Right ventricle myocardium superior (tissue), 1 donor: ENCODE data around the gene HOXD9. TPM values are rescaled to one million over a fixed set of nuclear protein-coding genes. Genes with fewer than 3 reads are reported as not detected.

ENCODE experiments used
- ATAC-seq: fragments of 200-7000 bp; cut with Tn5 transposase; one replicate; pipeline ENCODE4 v1.9.1; 2020; ENCODE audit warnings: mild to moderate bottlenecking; ENCODE audit not compliant: poor library complexity
- DNase-seq: peaks from one replicate; pipeline ENCODE4 v3.0.0-alpha.2; 2020
- intact Hi-C: fragments of 100-400 bp; cut with DNase I; formaldehyde crosslinking; loops from one replicate; pipeline ENCODE4 v1.11.2; 2022
- long read RNA-seq: library from polyadenylated mRNA; unstranded; transcript quantifications from one replicate; pipeline ENCODE4 v2.0.0, GENCODE V29; 2021
- total RNA-seq: library from RNA; stranded (reverse); fragmentation: NEBNext Ultra II Directional; extraction: Animal tissue kit (Norgen Biotek cat#: 25700); gene quantifications from one replicate; pipeline ENCODE4 v1.2.1, GENCODE V29; 2021
- donor health status: DM: no; HTN: yes; CAD: no; lungs with severe emphysema.

The HOXD9 gene
- total RNA-seq = not detected
- long read RNA-seq, partial matches to known transcripts = 0 of 1 reads
- long read RNA-seq, other reads (novel, unspliced or antisense) = 0 of 1 reads

DNA sequence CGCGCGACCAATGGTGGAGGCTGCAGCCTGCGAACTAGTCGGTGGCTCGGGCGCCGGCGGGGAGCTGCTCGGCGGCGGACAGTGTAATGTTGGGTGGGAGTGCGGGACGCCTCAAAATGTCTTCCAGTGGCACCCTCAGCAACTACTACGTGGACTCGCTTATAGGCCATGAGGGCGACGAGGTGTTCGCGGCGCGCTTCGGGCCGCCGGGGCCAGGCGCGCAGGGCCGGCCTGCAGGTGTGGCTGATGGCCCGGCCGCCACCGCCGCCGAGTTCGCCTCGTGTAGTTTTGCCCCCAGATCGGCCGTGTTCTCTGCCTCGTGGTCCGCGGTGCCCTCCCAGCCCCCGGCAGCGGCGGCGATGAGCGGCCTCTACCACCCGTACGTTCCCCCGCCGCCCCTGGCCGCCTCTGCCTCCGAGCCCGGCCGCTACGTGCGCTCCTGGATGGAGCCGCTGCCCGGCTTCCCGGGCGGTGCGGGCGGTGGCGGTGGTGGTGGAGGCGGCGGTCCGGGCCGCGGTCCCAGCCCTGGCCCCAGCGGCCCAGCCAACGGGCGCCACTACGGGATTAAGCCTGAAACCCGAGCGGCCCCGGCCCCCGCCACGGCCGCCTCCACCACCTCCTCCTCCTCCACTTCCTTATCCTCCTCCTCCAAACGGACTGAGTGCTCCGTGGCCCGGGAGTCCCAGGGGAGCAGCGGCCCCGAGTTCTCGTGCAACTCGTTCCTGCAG lies at the start of gene HOXD9:
HOXD9 (plus strand) TSS at position 37 of the 728 bp plus-strand sequence; CDS start at position 87, 50 bp downstream.
- DNase-seq = peak; percentile 65
- intact Hi-C loops = loop anchor here (10.0 kb wide), 2 partner anchors 692 to 1022 kb away; no protein-coding TSS in a partner anchor
- peak; percentile 58 for ATAC-seq

DNA sequence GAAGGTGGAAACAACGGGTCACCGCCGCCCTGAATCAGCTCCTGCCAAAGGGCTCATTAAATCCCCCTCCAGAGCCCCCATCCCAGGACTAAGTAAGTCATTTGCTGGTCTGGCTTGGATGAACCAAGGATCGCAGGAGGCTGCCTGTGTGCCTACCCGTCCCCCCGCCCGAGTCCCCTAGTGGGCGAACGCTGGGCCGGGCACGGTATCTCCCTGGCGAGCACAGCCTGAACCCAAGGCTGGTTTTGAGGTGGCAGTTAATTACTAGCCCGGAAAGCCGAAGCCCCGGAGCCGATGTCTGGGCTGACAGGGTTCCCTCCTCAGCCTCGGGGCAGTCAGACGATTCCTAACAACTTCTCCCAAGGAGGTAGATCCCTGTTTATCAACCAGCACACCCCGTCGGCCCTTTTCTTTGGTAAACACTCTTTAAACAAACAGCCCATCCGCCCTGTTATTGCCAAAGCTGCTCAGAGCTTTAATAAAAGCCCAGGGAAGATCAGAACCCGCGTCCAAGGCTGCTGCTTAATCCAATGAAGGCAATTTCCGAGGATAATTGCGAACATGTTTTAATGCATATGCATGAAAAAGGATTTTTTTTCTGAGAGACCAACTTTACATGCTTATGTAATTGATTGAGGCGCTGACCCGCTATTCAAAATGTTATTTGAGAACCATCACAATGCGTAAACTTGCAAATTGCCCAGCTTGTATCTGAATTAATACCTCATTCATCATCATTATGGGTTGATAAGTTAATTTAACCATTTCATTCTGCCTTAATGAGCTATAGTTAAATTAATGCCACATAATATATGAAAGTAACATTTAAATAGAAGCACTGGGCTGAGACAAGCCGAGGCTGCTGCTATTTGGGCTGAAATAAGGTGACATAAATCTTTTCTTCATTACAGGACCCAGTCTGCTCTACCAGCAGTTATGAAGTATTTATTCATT lies 49.3 kb upstream of the HOXD9 start:
- no peak for ATAC-seq
- DNase-seq = no peak
- intact Hi-C loops = no loop called here

DNA sequence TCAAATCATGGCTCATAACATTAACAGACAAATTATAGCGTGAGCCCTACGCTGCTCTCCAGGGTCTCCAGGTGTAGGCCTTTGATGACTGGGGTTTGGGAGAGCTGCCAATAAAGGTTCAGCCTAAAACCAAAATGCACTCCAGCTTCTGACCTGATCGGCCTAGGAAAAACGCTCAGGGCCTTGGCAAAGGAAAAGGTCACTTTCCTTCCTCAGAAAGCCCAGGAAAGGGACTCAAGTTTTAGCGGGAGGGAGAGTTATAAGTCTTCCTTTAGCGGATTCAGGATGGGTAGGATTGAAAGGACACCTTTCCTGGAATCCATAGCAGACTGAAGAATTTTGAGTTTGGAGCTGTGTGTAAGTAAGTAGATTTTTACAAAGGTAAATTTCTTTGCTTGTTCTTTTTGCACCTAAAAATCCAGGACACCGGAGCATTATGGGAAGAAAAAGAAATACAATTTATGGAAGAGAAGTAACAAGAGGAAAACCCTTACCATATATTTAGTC lies 47.5 kb upstream of the HOXD9 start:
- intact Hi-C loops = no loop called here

DNA sequence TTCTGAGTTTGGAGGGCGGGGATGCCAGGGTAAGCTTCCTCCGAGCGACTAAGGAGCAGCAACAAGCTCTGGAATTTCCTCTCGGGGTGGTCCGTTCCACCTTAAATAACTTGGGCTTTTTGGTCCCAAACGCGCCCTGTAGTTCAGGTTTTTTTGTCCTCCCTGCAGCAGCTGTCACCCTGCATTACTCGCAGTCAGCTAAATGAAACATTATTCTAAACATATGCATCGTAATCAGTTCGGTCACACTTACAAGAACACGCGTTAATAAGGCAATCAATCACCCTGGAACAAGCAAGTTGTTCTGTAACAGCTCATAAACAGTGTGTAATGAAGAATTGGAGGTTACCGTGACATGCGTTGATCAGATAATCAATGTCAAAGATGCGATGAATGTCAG lies 47.0 kb upstream of the HOXD9 start:
- DNase-seq = no peak
- intact Hi-C loops = no loop called here
- ATAC-seq = no peak

More for the DNA sequence above, 47.5 kb upstream of the HOXD9 start:
- ATAC-seq = no peak
- DNase-seq = no peak

DNA sequence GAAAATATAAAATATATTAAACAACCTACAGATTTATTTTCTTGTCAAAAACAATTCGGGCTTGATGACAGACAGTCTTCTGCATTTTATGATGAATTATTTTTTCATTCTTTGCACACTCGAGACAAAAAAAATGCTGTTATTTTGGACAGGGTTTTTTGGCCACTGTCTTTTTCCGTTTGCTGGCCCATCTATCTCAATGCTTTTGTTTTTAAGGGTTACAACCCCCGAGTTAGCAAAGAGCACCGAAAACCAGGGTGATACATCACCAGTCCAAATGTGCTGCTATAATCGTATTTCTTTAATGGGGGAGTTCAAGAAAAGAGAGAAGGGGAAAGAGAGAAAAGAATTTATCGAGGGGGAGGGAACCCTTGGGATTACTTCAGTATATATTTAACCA lies 46.5 kb upstream of the HOXD9 start:
- intact Hi-C loops = no loop called here
- ATAC-seq (no peak), DNase-seq (no peak)

DNA sequence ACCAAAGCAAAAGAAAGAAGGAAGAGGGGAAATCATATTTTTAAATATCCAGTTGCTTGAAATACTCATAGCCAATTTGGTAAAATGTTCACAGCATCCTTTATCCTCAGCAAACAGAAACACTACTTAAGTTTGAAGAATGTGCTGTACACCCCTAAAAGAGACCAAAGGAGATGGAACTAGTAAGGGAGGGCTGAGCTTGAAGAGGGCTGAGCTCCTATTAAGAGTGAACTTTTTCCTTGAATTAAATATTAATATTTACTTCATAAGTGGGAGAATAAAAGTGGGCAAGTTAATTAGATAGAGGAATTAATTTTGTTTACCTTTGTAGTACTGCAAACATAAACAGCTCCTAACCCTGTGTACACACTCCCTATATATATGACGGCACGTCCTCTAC lies 45.7 kb upstream of the HOXD9 start:
- DNase-seq = no peak
- no peak for ATAC-seq
- intact Hi-C loops = no loop called here

DNA sequence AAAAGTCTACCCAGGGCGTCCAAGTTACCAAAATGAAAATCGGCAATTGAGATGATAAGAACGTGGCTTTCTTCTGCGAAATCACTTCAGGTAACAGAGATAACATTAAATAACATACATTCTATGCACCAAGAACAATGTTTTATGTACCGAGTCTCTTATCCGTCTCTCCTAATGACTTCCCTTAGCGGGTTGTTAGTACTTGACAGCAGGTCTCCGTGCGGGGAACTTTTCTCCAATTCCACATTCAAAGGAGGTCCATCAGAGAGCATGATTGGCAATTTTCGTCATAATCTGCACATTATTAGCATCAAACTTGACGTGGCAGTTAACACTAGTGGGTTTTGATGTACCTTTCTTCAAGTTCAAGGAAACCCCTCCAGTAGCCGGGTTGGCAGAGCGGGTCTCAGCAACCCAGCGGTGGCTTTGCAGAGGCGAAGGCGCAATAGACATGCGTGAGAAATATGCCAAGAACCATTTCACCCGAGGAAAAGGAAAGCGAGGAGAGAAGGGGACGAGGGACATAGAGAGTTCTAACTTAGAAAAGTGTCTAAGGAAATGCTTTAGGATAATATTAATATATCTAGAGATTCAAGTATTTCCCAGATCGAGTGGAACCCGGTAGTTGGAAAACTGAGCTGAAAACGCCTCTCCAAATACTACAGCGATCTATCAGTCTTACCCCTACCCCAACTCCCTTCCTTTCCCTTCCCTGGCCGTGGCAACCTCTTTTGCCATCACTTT lies 43.8 kb upstream of the HOXD9 start:
- DNase-seq = no peak
- intact Hi-C loops = no loop called here

DNA sequence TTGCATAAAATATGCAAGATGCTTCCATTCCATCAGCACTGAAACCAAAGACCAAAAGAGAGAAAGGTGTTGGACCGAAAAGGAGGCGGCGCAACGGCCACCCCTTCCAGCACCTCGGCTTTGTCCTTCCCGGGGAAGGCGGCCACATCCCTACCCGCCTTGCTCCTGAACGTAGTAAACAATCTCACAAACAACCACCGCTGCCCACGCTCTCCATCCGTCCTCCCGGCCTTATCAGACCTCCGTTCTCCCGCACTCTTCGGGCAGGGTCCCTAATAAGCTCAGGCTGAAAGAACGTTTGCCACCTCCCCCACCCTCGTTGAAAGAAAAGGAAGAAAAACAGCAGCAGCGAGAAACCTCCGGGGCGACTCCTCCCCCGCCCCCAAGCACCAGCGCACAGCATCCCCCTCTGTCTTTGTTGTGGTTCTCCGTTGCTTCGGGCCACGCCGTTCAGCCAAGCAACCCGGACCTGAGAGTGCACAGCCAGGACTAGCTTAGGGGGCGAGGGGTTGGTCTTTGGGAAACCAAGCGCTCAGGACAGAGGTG lies 43.2 kb upstream of the HOXD9 start:
- DNase-seq (no peak), ATAC-seq (no peak)
- intact Hi-C loops = no loop called here

More for the DNA sequence above, 43.8 kb upstream of the HOXD9 start:
- ATAC-seq = no peak

DNA sequence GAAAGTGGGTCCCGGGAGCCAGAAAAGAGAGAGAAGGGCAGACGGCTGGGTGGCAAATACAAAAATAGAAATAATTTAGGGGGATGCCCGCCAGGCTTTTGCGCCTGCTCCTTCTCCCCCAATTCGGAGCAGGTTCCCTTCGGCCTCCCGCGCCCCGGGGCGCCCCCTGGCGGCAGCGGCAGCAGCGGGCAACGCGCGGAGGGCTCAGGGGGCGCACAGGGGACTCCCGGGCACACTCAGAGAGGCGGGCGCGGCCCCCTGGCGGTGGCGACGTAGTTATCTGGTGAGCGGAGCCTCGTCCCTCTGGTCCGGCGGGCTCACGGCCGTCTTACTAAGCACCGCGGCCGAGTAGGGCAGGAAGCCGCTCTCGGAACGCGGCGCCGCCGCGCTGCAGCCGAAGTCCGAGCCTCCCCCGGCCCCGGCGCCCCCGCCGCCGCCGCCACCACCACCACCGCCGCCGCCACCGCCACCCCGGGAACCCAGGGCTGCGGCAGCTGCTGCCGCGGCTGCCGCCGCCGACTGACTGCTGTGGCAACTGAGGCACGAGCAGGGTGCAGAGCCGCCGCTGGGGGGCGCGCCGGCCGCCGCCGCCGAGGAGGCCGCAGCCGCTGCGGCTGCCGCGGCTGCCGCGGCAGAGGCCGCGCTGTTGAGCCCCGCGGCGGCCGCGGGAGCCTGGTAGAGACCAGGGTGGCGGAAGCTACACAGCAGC lies 42.5 kb upstream of the HOXD9 start:
- intact Hi-C loops = no loop called here
- DNase-seq (peak; percentile 50), ATAC-seq (peak; percentile 58)

DNA sequence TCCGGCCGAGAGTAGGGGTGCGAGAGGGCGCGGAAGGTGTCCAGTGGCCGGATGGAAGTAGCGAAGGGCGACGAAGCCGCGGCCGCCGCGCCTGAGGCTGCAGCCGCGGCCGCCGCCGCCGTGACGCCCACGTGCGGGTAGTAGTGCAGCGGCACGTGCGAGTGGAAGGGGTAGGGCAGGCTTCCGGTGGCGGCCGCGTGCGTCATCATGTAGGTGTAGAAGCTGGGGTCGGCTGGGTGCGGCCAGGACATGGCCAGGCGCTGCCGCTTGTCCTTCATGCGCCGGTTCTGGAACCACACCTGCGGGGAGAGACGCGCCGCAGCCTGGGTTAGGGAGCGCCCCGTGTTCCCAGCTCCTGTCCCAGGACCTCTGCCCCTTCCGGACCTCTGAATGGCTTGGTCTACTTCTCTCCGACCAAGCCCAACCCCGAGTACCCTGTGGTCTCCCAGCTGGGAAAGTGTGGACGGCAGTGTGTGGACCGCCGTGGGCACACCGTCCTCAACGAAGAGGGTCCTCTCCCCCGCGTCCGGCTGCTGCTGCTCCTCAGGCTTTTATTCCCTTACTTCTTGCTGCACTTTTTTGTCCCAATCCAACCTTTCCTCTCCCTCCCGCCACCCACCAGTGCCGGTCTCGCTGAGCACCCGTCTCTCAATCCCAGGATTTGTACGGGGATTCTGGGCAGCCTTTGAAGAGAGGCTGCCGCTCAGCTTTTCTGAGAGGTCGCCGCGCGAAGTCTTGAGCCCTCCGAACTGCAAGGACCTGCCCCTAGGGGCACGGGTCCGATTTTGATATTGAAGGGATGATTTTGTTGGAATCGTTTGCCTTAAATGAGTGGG lies 41.8 kb upstream of the HOXD9 start:
- DNase-seq = no peak
- intact Hi-C loops = no loop called here

DNA sequence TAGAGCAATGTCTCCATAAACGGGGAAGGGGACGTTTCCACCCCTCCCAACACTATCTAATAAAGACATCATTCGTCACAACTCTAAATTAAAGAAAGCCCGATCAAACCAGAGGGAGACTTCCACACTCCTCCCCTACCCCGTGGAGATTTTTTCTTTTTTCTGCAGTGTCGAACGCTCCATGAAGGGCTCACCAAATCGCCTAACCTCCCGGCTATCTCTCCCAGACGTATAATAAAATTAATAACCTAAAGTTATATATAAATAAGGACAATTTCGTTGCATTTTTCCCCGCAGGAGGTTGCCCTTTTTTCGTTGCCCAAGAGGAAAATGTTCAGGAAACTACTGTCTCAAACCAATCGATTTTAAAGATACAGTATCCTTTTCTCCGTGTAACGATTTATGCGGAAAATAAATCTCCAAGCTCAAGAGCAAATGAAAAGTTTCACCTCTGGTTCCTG lies 41.1 kb upstream of the HOXD9 start:
- intact Hi-C loops = no loop called here
- no peak for DNase-seq
- ATAC-seq = no peak

More for the DNA sequence above, 41.8 kb upstream of the HOXD9 start:
- no peak for ATAC-seq

DNA sequence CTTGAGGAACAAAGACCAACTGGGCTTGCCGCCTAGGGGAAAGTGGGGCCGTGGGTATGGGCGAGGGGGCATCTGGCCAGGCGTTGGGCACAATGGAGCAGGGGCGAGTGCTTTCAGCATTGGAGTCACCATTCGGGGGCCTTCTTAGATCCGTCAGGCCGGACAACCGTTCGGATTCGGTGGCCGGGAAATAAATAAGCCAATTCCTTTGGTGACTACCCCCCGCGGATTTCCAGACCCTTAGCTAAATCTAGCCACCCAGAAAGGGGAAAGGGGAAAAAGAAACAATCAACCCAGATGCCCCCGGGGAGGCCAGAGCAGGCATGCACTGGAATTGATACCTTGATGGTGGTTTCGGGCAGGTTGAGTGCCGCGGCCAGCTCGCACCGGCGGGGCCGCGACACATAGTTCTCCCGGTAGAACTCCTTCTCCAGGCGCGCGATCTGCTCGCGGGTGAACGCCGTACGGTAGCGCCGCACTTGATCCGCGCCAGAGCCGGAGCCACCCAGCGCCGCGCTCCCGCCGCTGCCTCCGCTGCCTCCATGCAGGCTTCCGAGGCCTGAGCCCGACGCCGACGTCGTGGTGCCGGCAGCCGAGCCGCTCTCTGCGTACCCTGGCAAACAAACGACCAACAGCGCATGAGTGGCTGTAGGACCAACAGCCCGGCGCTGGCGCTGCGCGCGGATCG lies 40.5 kb upstream of the HOXD9 start:
- intact Hi-C loops = no loop called here
- no peak for ATAC-seq
- no peak for DNase-seq

DNA sequence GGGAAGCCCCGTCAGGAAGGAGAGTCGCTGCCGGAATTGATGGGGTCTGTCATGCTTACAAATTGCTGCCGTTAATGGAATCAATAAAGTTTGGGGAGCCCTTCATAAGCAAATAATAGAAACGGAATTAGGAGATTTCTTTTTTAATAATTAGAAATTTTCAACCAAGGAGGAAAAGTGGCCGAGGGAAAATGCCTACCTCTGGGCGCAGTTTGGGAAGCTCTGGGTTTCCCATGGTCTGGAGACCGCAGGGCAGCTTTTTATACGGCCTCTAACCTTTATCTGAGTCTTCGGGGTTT lies 40.0 kb upstream of the HOXD9 start:
- DNase-seq (no peak), ATAC-seq (no peak)
- intact Hi-C loops = no loop called here

DNA sequence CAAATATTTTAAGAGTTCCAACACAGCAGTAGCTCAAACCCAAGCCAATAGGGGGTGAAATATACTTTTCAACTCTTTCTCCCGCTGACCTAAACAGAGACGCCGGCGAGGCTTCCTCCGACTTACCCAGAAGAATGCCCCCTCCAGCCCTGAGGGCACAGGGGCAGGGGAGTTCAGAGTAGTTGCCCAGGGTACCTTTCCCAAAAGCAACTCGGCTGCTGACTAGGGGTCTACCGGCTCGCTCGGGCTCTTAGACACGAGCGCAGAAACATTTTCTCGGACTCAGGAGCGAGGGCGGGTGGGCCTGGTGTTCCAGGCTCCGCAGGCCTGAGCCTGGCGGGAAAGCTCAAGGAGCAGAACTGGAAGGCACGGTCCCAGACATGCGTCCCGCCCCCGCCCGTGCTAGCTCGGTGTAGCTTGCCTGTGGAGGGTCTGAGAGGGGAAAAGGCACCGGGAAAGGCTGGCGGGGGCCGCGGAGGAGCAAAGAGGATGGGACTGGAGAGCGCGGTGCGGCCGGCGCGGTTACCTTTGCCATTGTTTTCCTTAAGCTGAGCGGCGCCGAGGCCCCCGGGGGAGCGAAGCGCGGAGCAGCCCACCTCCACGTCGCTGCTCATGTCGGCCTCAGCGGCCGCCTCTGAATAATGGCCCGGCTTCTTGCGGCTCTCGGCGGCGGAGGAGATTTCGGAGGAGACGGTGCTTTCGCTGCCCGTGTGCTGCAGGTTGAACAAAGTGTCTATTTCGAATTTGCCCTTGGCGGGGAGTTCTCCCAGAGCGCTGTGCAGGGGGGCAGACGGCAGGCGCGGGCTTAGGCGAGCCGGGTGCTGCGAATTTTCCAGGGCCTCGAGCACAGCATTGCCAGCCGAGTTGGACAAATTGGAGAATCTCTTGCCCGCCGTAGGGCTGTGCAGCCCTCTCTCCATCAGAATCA lies 39.4 kb upstream of the HOXD9 start:
- DNase-seq (no peak), ATAC-seq (no peak)
- intact Hi-C loops = no loop called here

DNA sequence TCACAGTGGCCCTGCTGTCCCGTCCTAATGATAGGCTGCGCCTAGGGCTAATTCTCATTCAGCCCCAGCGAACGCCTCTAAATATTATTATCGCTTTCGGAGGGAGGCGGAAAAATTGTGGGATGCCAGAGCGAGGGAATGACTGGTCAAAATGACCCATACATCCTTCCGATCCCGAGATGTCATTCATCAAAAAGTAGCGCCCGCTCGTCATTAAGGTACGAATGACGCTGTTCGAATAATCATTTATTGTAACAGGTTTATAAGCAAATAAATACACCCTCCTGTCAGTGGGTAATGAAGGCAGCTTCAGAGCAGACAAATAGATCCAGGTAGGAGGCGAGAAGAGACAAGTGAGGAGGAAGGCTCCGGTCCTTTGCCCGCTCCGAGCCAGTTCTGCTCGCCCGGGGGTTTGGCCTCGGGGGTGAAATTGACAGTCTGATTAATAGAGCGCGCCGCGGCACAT lies 38.7 kb upstream of the HOXD9 start, which contains the start of gene EVX2:
EVX2 (minus strand) TSS at position 167 of the 466 bp plus-strand sequence. CDS start 186 bp downstream, outside the sequence.
- no peak for ATAC-seq
- DNase-seq = no peak
- intact Hi-C loops = no loop called here
